ENCODE measurements around the gene PLA2G4E. TPM values are rescaled to one million over a fixed set of nuclear protein-coding genes. Genes with fewer than 3 reads are reported as not detected.

PLA2G4E gene
- total and polyA plus RNA-seq, 2 of the 13 experiments (the other 11 are each of a cell fraction or from before 2014, with no cell fraction given), result not detected

DNA sequence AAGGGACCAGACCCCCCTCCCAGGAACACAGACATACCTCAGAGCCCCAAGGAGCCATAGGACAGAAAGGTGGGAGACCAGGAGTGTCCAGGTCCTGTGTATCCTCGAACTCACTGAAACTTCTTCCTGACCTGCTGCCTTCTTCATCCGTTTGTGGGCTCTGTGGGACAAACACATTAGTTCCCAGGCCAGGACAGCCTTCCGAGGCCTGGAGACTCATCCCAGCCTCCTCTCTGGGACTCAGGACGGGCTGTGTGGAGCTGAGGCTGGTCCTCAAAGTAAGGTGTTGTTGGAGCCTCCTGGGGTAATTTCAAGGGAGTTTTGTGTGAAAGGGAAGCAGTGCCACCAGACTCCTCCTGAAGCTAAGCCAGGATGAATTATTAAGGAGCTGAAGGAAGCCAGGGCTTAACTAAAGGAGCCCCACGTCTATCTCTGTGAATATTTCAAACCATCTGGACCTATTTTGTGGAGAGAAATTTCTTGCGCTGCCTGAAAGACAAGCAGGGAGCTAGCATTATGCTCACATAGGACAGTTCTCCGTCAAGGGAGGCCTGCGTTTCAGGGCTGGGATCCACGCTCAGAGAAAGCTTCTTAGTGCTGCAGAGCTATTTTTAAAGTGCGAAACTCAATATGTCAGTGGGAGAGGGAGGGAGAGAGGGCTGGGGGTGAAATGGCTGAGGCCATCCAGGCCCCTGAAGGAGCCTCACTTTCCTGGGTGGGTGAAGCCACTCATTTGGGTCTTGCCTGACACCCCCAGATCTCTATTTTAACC lies 29.8 kb upstream of the PLA2G4E start:
- Histone ChIP-seq H3K4me1 (ENCODE audit: insufficient read depth, low read length) (peaks cover 15% of the 10 kb centered on the region), H3K9ac (ENCODE audit: insufficient read depth, low read depth, low read length) (no peak overlapping the region), H2AFZ (ENCODE audit: low read length) (no peak overlapping the region), H3K36me3 (replicated peaks in 1 of 2; ENCODE audit: control insufficient read depth in 1 of 2, insufficient read depth in 2 of 2, low read length in 2 of 2) (no peaks in the 10 kb centered on the region), H3K79me2 (ENCODE audit: insufficient read depth, low read length) (no peaks in the 10 kb centered on the region), H3K9me3 (ENCODE audit: low read length) (no peaks in the 10 kb centered on the region), H4K20me1 (ENCODE audit: insufficient read depth, low read length) (no peaks in the 10 kb centered on the region), H3K27me3 (ENCODE audit: control insufficient read depth in 1 of 2, insufficient read depth in 2 of 2, low read length in 2 of 2) (peaks cover 0 to 20% of the 10 kb centered on the region in 2 experiments; a peak in 3 of 5 replicates), H3K27ac (ENCODE audit: extremely low read length, insufficient read depth, low read length) (no peak overlapping the region), H3K4me2 (ENCODE audit: low read depth, low read length) (no peak overlapping the region), H3K4me3 (replicated peaks in 1 of 3; ENCODE audit: insufficient read depth in 1 of 3, low read depth in 2 of 3, low read length in 3 of 3) (no peak overlapping the region)
- POLR2A ChIA-PET, result no interaction called here
- TF ChIP-seq POGK (CRISPR knock-in tag; conservative IDR thresholded peaks at IDR 0.05) (no peak), ZFX (CRISPR knock-in tag; IDR thresholded peaks at IDR 0.05; ENCODE audit: low read depth) (no peak), ZFYVE20 (CRISPR knock-in tag; IDR thresholded peaks at IDR 0.05; ENCODE audit: borderline replicate concordance, low read depth) (no peak), AGO1 (IDR thresholded peaks at IDR 0.05; ENCODE audit: low read depth, low read length, poor library complexity, severe bottlenecking) (no peak), TOE1 (CRISPR knock-in tag; IDR thresholded peaks at IDR 0.05) (no peak), SOX5 (CRISPR knock-in tag; IDR thresholded peaks at IDR 0.05; ENCODE audit: borderline replicate concordance) (no peak), NKX3-1 (CRISPR knock-in tag; IDR thresholded peaks at IDR 0.05) (no peak)
- TF ChIP-seq, protein P1, sequence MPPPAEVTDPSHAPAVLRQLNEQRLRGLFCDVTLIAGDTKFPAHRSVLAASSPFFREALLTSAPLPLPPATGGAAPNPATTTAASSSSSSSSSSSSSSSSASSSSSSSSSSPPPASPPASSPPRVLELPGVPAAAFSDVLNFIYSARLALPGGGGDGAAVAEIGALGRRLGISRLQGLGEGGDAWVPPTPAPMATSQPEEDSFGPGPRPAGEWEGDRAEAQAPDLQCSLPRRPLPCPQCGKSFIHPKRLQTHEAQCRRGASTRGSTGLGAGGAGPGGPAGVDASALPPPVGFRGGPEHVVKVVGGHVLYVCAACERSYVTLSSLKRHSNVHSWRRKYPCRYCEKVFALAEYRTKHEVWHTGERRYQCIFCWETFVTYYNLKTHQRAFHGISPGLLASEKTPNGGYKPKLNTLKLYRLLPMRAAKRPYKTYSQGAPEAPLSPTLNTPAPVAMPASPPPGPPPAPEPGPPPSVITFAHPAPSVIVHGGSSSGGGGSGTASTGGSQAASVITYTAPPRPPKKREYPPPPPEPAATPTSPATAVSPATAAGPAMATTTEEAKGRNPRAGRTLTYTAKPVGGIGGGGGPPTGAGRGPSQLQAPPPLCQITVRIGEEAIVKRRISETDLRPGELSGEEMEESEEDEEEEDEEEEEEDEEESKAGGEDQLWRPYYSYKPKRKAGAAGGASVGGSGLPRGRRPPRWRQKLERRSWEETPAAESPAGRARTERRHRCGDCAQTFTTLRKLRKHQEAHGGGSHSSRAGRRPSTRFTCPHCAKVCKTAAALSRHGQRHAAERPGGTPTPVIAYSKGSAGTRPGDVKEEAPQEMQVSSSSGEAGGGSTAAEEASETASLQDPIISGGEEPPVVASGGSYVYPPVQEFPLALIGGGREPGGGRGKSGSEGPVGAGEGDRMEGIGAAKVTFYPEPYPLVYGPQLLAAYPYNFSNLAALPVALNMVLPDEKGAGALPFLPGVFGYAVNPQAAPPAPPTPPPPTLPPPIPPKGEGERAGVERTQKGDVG (CRISPR knock-in tag; IDR thresholded peaks at IDR 0.05; ENCODE audit: borderline replicate concordance), result no peak
- no TSS peak for BruUV-seq (replicated peaks)
- DNase-seq (ENCODE audit: low spot score) (no peak), FAIRE-seq (no peak), ATAC-seq (no peak)
- intact Hi-C loops (cut with micrococcal nuclease; ENCODE audit: unreplicated experiment), result no loop called here
- CTCF ChIA-PET (ENCODE audit: low intra/inter-chr PET ratio, low total read pairs), result no interaction called here
- WGBS (ENCODE audit: low lambda C conversion rate), result 39% methylated on average over 6 of the region's 10 CpGs
- in situ Hi-C loops (cut with HindIII; ENCODE audit: extremely low pct_ligation_motif_present, low pct_unique_long_range_greater_than_20kb), result no loop called here

All from HepG2 (cell line).